Measurements from ENCODE around the gene PTPRM. TPM values are rescaled to one million over a fixed set of nuclear protein-coding genes. Genes with fewer than 3 reads are reported as not detected.

Gene PTPRM
- polyA plus RNA-seq, 3 donors, result 0.04 to 2.1 (median 0.66) TPM

GRCh38 chr18:7619676-7620075 lies 52.6 kb downstream of the PTPRM start:
- Mint-ChIP-seq H3K4me3 (no peak overlapping the region), H3K9me3 (peaks cover 0 to 4% (median 2%) of the 10 kb centered on the region in 7 donors), H3K27me3 (ENCODE audit: low read depth in 3 of 3) (no peaks in the 10 kb centered on the region), H3K27ac (no peak overlapping the region), H3K4me1 (no peaks in the 10 kb centered on the region), H3K36me3 (no peaks in the 10 kb centered on the region)
- no peak overlapping the region for H3K4me3 ChIP-seq (replicated peaks in 1 of 3; ENCODE audit: low read depth in 2 of 3, low read length in 3 of 3)
- no peaks in the 10 kb centered on the region for H3K27me3 ChIP-seq (ENCODE audit: control insufficient read depth in 2 of 2, insufficient read depth in 2 of 2, low read length in 2 of 2)
- no peak for DNase-seq
- WGBS (ENCODE audit: insufficient coverage), result 87% methylated on average over 6 of the region's 7 CpGs
- no peaks in the 10 kb centered on the region for H3K36me3 ChIP-seq (replicated peaks in 1 of 2; ENCODE audit: control insufficient read depth in 1 of 2, insufficient read depth in 2 of 2, low read length in 2 of 2)
- H2AFZ ChIP-seq (ENCODE audit: insufficient read depth, low read depth, low read length, poor library complexity, severe bottlenecking), result no peak overlapping the region
- no peaks in the 10 kb centered on the region for H4K20me1 ChIP-seq (ENCODE audit: insufficient read depth, low read length)
- no peaks in the 10 kb centered on the region for H3K4me1 ChIP-seq (ENCODE audit: control insufficient read depth in 1 of 2, insufficient read depth in 2 of 2, low read length in 2 of 2)
- no peak overlapping the region for H3K27ac ChIP-seq (ENCODE audit: low read depth in 1 of 2, low read length in 2 of 2)
- H3K9ac ChIP-seq (ENCODE audit: insufficient read depth, low read length, poor library complexity, severe bottlenecking), result no peak overlapping the region
- no peaks in the 10 kb centered on the region for H3K9me3 ChIP-seq (replicated peaks in 1 of 2; ENCODE audit: control insufficient read depth in 1 of 2, insufficient read depth in 1 of 2, low read length in 2 of 2)
- intact Hi-C loops (cut with micrococcal nuclease), result no loop called here
- no peaks in the 10 kb centered on the region for H3K79me2 ChIP-seq (ENCODE audit: insufficient read depth, low read length)
- no peak for TF ChIP-seq CTCF (IDR thresholded peaks at IDR 0.05)
- H3K4me2 ChIP-seq (replicated peaks; ENCODE audit: extremely low read depth, low read length, poor library complexity, severe bottlenecking), result no peak overlapping the region

GRCh38 chr18:7622721-7623120 lies 55.6 kb downstream of the PTPRM start:
- H2AFZ ChIP-seq (ENCODE audit: insufficient read depth, low read depth, low read length, poor library complexity, severe bottlenecking), result no peak overlapping the region
- H3K27ac Mint-ChIP-seq, result no peak overlapping the region
- TF ChIP-seq CTCF (IDR thresholded peaks at IDR 0.05), result no peak

More at GRCh38 chr18:7622721-7623120, 55.6 kb downstream of the PTPRM start:
- Histone ChIP-seq H4K20me1 (ENCODE audit: insufficient read depth, low read length) (no peaks in the 10 kb centered on the region), H3K4me1 (ENCODE audit: control insufficient read depth in 1 of 2, insufficient read depth in 2 of 2, low read length in 2 of 2) (no peaks in the 10 kb centered on the region), H3K4me3 (replicated peaks in 1 of 3; ENCODE audit: low read depth in 2 of 3, low read length in 3 of 3) (no peak overlapping the region), H3K36me3 (replicated peaks in 1 of 2; ENCODE audit: control insufficient read depth in 1 of 2, insufficient read depth in 2 of 2, low read length in 2 of 2) (no peaks in the 10 kb centered on the region), H3K79me2 (ENCODE audit: insufficient read depth, low read length) (no peaks in the 10 kb centered on the region), H3K9ac (ENCODE audit: insufficient read depth, low read length, poor library complexity, severe bottlenecking) (no peak overlapping the region), H3K9me3 (replicated peaks in 1 of 2; ENCODE audit: control insufficient read depth in 1 of 2, insufficient read depth in 1 of 2, low read length in 2 of 2) (no peaks in the 10 kb centered on the region), H3K4me2 (replicated peaks; ENCODE audit: extremely low read depth, low read length, poor library complexity, severe bottlenecking) (no peak overlapping the region), H3K27me3 (ENCODE audit: control insufficient read depth in 2 of 2, insufficient read depth in 2 of 2, low read length in 2 of 2) (no peaks in the 10 kb centered on the region), H3K27ac (ENCODE audit: low read depth in 1 of 2, low read length in 2 of 2) (no peak overlapping the region)
- Mint-ChIP-seq H3K4me3 (no peak overlapping the region), H3K36me3 (no peaks in the 10 kb centered on the region), H3K4me1 (peaks cover 3% of the 10 kb centered on the region), H3K27me3 (ENCODE audit: low read depth in 3 of 3) (no peaks in the 10 kb centered on the region), H3K9me3 (peaks cover 0 to 3% (median 0%) of the 10 kb centered on the region in 7 donors)
- no peak for DNase-seq
- intact Hi-C loops (cut with micrococcal nuclease), result no loop called here
